ENCODE data around the gene PIGR.
A peak's percentile ranks its signal among the peaks of the same experiment; 100 is the strongest.
"Not testable (repeated sequence)": the region's sequence is repeated elsewhere in the genome, so short reads cannot be mapped to it uniquely, and the experiment has no call there.

The PIGR gene

GRCh38 chr1:206925106-206925736 is 21.0 kb downstream of the PIGR start:
- H3K36me3 ChIP-seq (ENCODE audit: control insufficient read depth in 1 of 2, insufficient read depth in 2 of 2, low read length in 2 of 2), result peaks cover 0 to 9% of the 10 kb centered on the region in 2 donors
- no peak overlapping the region for H3K4me3 ChIP-seq (ENCODE audit: low read depth in 1 of 2, low read length in 2 of 2)
- H3K27me3 ChIP-seq (ENCODE audit: control insufficient read depth in 1 of 2, insufficient read depth in 2 of 2, low read length in 2 of 2), result no peaks in the 10 kb centered on the region
- H3K9me3 ChIP-seq (ENCODE audit: control insufficient read depth in 1 of 2, low read length in 2 of 2), result no peaks in the 10 kb centered on the region
- H3K4me1 ChIP-seq (ENCODE audit: control insufficient read depth in 1 of 2, insufficient read depth in 2 of 2, low read length in 2 of 2), result peaks cover 45 to 52% of the 10 kb centered on the region in 2 donors
- no peak overlapping the region for H3K9ac ChIP-seq (ENCODE audit: low read depth in 1 of 2, low read length in 2 of 2)
- peak overlapping the region; percentile 13 for H3K27ac ChIP-seq (ENCODE audit: low read depth, low read length)

- Histone ChIP-seq H3K36me3 (ENCODE audit: control insufficient read depth in 1 of 2, insufficient read depth in 2 of 2, low read length in 2 of 2) (peaks cover 0 to 3% of the 10 kb centered on the region in 2 donors), H3K9me3 (ENCODE audit: control insufficient read depth in 1 of 2, low read length in 2 of 2) (no peaks in the 10 kb centered on the region), H3K27ac (ENCODE audit: low read depth, low read length) (peak overlapping the region; percentile 26), H3K4me1 (ENCODE audit: control insufficient read depth in 1 of 2, insufficient read depth in 2 of 2, low read length in 2 of 2) (peaks cover 39 to 49% of the 10 kb centered on the region in 2 donors), H3K9ac (ENCODE audit: low read depth in 1 of 2, low read length in 2 of 2) (peak overlapping the region in 1 of 2 donors; percentile 16), H3K4me3 (ENCODE audit: low read depth in 1 of 2, low read length in 2 of 2) (no peak overlapping the region), H3K27me3 (ENCODE audit: control insufficient read depth in 1 of 2, insufficient read depth in 2 of 2, low read length in 2 of 2) (no peaks in the 10 kb centered on the region)
Measured at GRCh38 chr1:206924592-206925105, 21.6 kb downstream of the PIGR start.

- not testable (repeated sequence) for H3K9me3 ChIP-seq (ENCODE audit: control insufficient read depth in 1 of 2, low read length in 2 of 2); H3K27me3 ChIP-seq (ENCODE audit: control insufficient read depth in 1 of 2, insufficient read depth in 2 of 2, low read length in 2 of 2); H3K27ac ChIP-seq (ENCODE audit: low read depth, low read length); H3K4me3 ChIP-seq (ENCODE audit: low read depth in 1 of 2, low read length in 2 of 2); H3K36me3 ChIP-seq (ENCODE audit: control insufficient read depth in 1 of 2, insufficient read depth in 2 of 2, low read length in 2 of 2)
- H3K9ac ChIP-seq (ENCODE audit: low read depth in 1 of 2, low read length in 2 of 2), result peak overlapping the region in 1 of 2 donors; percentile 16
- peaks cover 37 to 49% of the 10 kb centered on the region in 2 donors for H3K4me1 ChIP-seq (ENCODE audit: control insufficient read depth in 1 of 2, insufficient read depth in 2 of 2, low read length in 2 of 2)
Measured at GRCh38 chr1:206923961-206924557, 22.2 kb downstream of the PIGR start.

- peak overlapping the region in 1 of 2 donors; percentile 11 for H3K4me3 ChIP-seq (ENCODE audit: low read depth in 1 of 2, low read length in 2 of 2)
- no peaks in the 10 kb centered on the region for H3K27me3 ChIP-seq (ENCODE audit: control insufficient read depth in 1 of 2, insufficient read depth in 2 of 2, low read length in 2 of 2)
- H3K9me3 ChIP-seq (ENCODE audit: control insufficient read depth in 1 of 2, low read length in 2 of 2), result no peaks in the 10 kb centered on the region
- no peak overlapping the region for H3K27ac ChIP-seq (ENCODE audit: low read depth, low read length)
- peak overlapping the region; percentile 16 to 60 for H3K9ac ChIP-seq (ENCODE audit: low read depth in 1 of 2, low read length in 2 of 2)
- H3K36me3 ChIP-seq (ENCODE audit: control insufficient read depth in 1 of 2, insufficient read depth in 2 of 2, low read length in 2 of 2), result no peaks in the 10 kb centered on the region
- H3K4me1 ChIP-seq (ENCODE audit: control insufficient read depth in 1 of 2, insufficient read depth in 2 of 2, low read length in 2 of 2), result peaks cover 37 to 49% of the 10 kb centered on the region in 2 donors
Measured at GRCh38 chr1:206923009-206923960, 23.0 kb downstream of the PIGR start.

- no peaks in the 10 kb centered on the region for H3K9me3 ChIP-seq (ENCODE audit: control insufficient read depth in 1 of 2, low read length in 2 of 2)
Measured at GRCh38 chr1:206922524-206922923, 23.7 kb downstream of the PIGR start.

GRCh38 chr1:206921772-206922265 is 24.4 kb downstream of the PIGR start, which contains the start of gene FCMR:
Gene FCMR, minus strand, starts transcription at chr1:206921941. Its CDS starts 87 bp downstream, at chr1:206921854.
- no peaks in the 10 kb centered on the region for H3K9me3 ChIP-seq (ENCODE audit: control insufficient read depth in 1 of 2, low read length in 2 of 2)
- H3K9ac ChIP-seq (ENCODE audit: low read depth in 1 of 2, low read length in 2 of 2), result peak within 1 kb of the TSS; percentile 49 to 60
- peaks cover 22 to 43% of the 10 kb centered on the region in 2 donors for H3K4me1 ChIP-seq (ENCODE audit: control insufficient read depth in 1 of 2, insufficient read depth in 2 of 2, low read length in 2 of 2)
- H3K27ac ChIP-seq (ENCODE audit: low read depth, low read length), result peak within 1 kb of the TSS; percentile 49
- peak within 1 kb of the TSS; percentile 46 to 49 for H3K4me3 ChIP-seq (ENCODE audit: low read depth in 1 of 2, low read length in 2 of 2)
- no peaks in the 10 kb centered on the region for H3K27me3 ChIP-seq (ENCODE audit: control insufficient read depth in 1 of 2, insufficient read depth in 2 of 2, low read length in 2 of 2)
- no peaks in the 10 kb centered on the region for H3K36me3 ChIP-seq (ENCODE audit: control insufficient read depth in 1 of 2, insufficient read depth in 2 of 2, low read length in 2 of 2)

More at GRCh38 chr1:206922524-206922923, 23.7 kb downstream of the PIGR start:
- Histone ChIP-seq H3K27me3 (ENCODE audit: control insufficient read depth in 1 of 2, insufficient read depth in 2 of 2, low read length in 2 of 2) (no peaks in the 10 kb centered on the region), H3K4me3 (ENCODE audit: low read depth in 1 of 2, low read length in 2 of 2) (peak overlapping the region in 1 of 2 donors; percentile 21), H3K27ac (ENCODE audit: low read depth, low read length) (peak overlapping the region; percentile 47), H3K36me3 (ENCODE audit: control insufficient read depth in 1 of 2, insufficient read depth in 2 of 2, low read length in 2 of 2) (no peaks in the 10 kb centered on the region), H3K4me1 (ENCODE audit: control insufficient read depth in 1 of 2, insufficient read depth in 2 of 2, low read length in 2 of 2) (peaks cover 29 to 44% of the 10 kb centered on the region in 2 donors), H3K9ac (ENCODE audit: low read depth in 1 of 2, low read length in 2 of 2) (peak overlapping the region; percentile 20 to 60)

GRCh38 chr1:206918076-206918475 is 28.2 kb downstream of the PIGR start:
- Histone ChIP-seq H3K9me3 (ENCODE audit: control insufficient read depth in 1 of 2, low read length in 2 of 2) (no peaks in the 10 kb centered on the region), H3K27ac (ENCODE audit: low read depth, low read length) (no peak overlapping the region), H3K27me3 (ENCODE audit: control insufficient read depth in 1 of 2, insufficient read depth in 2 of 2, low read length in 2 of 2) (no peaks in the 10 kb centered on the region), H3K4me3 (ENCODE audit: low read depth in 1 of 2, low read length in 2 of 2) (no peak overlapping the region), H3K36me3 (ENCODE audit: control insufficient read depth in 1 of 2, insufficient read depth in 2 of 2, low read length in 2 of 2) (no peaks in the 10 kb centered on the region), H3K4me1 (ENCODE audit: control insufficient read depth in 1 of 2, insufficient read depth in 2 of 2, low read length in 2 of 2) (peaks cover 10 to 13% of the 10 kb centered on the region in 2 donors), H3K9ac (ENCODE audit: low read depth in 1 of 2, low read length in 2 of 2) (no peak overlapping the region)

GRCh38 chr1:206916000-206916709 is 30.1 kb downstream of the PIGR start:
- H3K9me3 ChIP-seq (ENCODE audit: control insufficient read depth in 1 of 2, low read length in 2 of 2), result no peaks in the 10 kb centered on the region
- no peak overlapping the region for H3K4me3 ChIP-seq (ENCODE audit: low read depth in 1 of 2, low read length in 2 of 2)
- H3K27ac ChIP-seq (ENCODE audit: low read depth, low read length), result no peak overlapping the region
- H3K9ac ChIP-seq (ENCODE audit: low read depth in 1 of 2, low read length in 2 of 2), result no peak overlapping the region
- no peaks in the 10 kb centered on the region for H3K36me3 ChIP-seq (ENCODE audit: control insufficient read depth in 1 of 2, insufficient read depth in 2 of 2, low read length in 2 of 2)
- no peaks in the 10 kb centered on the region for H3K27me3 ChIP-seq (ENCODE audit: control insufficient read depth in 1 of 2, insufficient read depth in 2 of 2, low read length in 2 of 2)
- H3K4me1 ChIP-seq (ENCODE audit: control insufficient read depth in 1 of 2, insufficient read depth in 2 of 2, low read length in 2 of 2), result no peaks in the 10 kb centered on the region

GRCh38 chr1:206915030-206915735 is 31.1 kb downstream of the PIGR start:
- no peak overlapping the region for H3K9ac ChIP-seq (ENCODE audit: low read depth in 1 of 2, low read length in 2 of 2)
- no peak overlapping the region for H3K27ac ChIP-seq (ENCODE audit: low read depth, low read length)
- peaks cover 0 to 1% of the 10 kb centered on the region in 2 donors for H3K4me1 ChIP-seq (ENCODE audit: control insufficient read depth in 1 of 2, insufficient read depth in 2 of 2, low read length in 2 of 2)
- no peaks in the 10 kb centered on the region for H3K36me3 ChIP-seq (ENCODE audit: control insufficient read depth in 1 of 2, insufficient read depth in 2 of 2, low read length in 2 of 2)
- H3K4me3 ChIP-seq (ENCODE audit: low read depth in 1 of 2, low read length in 2 of 2), result no peak overlapping the region
- H3K27me3 ChIP-seq (ENCODE audit: control insufficient read depth in 1 of 2, insufficient read depth in 2 of 2, low read length in 2 of 2), result peaks cover 2 to 3% of the 10 kb centered on the region in 2 donors
- H3K9me3 ChIP-seq (ENCODE audit: control insufficient read depth in 1 of 2, low read length in 2 of 2), result no peaks in the 10 kb centered on the region
